Measurements from ENCODE around the gene CRTC1.

CRTC1 gene, protein sequence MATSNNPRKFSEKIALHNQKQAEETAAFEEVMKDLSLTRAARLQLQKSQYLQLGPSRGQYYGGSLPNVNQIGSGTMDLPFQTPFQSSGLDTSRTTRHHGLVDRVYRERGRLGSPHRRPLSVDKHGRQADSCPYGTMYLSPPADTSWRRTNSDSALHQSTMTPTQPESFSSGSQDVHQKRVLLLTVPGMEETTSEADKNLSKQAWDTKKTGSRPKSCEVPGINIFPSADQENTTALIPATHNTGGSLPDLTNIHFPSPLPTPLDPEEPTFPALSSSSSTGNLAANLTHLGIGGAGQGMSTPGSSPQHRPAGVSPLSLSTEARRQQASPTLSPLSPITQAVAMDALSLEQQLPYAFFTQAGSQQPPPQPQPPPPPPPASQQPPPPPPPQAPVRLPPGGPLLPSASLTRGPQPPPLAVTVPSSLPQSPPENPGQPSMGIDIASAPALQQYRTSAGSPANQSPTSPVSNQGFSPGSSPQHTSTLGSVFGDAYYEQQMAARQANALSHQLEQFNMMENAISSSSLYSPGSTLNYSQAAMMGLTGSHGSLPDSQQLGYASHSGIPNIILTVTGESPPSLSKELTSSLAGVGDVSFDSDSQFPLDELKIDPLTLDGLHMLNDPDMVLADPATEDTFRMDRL

DNA sequence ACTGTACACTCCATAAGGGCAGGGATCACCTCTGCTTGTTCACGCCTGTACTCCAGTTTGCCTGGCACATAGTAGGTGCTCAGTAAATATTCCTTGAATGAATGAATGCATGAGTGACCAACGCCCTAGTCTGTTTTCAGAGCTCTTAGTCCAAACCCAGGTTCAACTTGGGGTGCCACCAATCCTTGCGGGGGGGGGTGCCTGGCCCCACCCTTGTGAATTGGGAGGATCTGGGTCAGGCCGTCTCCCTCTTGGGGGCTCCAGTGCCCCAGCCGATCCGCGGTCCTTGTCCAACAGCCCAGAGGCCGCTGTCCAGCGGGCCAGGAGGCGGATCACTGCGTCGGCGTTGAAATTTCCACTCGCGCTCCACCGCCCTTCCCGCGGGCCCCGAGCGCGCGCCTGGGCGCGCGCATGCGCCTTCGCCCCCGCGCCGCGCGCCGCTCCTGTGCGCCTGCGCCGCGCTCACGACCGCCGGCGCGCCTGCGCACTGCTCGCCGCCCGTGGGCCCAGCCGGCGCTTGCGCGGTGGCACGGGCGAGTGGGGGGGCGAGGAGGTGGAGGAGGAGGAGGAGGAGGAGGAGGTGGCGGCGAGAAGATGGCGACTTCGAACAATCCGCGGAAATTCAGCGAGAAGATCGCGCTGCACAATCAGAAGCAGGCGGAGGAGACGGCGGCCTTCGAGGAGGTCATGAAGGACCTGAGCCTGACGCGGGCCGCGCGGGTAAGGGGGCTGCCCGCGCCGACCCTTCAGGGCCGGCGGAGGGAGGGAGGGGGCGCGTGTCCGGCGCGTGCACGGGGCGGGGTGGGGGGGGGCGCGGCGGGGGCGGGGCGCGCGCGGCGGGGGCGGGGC is at the start of gene CRTC1:
TSS of gene CRTC1 (plus strand) at position 572 of the 849 bp plus-strand sequence. CDS start at position 595, 23 bp downstream.
- DNase-seq: peak in 53 of 56 donors; percentile 20 to 91 (median 77)

DNA sequence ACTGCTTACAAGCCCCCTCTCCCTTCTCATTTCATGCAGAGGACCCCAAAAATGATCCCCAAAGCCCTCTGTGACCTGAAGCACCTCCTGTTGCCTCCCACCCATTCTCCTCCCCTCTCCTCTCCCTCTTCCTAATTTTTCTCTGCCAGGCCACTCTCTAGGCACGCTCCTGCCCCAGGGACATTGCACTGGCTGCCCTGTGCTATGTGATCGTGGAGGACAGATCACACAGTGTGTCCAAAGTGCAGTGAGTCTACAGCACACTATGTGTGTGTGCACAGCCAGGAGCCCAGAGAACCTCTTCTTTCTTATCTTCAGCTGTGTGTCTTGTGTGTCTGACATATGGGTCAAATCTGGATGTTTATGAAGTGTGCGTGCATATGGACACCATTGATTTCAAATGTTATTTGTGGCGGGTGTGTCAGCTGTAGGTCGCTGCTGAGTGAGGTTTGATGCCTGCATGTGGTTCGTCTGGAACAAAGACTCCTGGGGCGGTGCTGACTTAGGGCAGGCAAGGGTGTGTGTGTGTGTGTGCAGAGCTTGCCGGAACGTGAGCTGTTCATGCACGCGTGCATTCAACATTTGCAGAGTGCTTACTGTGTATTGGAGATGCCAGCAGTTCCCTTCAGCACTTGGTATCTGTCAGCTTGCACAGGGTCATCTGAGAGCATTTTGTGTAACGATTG is 48.7 kb upstream of the CRTC1 start:
- DNase-seq: no peak

DNA sequence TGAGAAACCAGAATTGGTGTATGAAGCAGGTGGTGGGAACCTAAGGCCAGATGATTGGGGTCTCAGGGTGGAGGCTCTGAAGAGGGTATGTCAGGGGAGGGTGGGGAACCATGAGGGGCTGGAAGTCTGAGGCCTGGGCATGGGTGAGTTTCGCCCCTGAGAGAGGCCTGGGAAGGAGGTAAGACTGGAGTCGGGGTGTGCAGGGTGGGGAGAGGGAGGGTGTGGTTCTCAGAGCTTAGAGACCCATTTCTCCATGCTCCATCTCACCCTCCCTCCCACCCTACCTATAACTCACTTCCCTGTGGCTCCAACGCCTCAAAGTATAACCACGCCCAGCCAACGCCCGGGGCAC is 47.7 kb upstream of the CRTC1 start:
- no peak for DNase-seq

DNA sequence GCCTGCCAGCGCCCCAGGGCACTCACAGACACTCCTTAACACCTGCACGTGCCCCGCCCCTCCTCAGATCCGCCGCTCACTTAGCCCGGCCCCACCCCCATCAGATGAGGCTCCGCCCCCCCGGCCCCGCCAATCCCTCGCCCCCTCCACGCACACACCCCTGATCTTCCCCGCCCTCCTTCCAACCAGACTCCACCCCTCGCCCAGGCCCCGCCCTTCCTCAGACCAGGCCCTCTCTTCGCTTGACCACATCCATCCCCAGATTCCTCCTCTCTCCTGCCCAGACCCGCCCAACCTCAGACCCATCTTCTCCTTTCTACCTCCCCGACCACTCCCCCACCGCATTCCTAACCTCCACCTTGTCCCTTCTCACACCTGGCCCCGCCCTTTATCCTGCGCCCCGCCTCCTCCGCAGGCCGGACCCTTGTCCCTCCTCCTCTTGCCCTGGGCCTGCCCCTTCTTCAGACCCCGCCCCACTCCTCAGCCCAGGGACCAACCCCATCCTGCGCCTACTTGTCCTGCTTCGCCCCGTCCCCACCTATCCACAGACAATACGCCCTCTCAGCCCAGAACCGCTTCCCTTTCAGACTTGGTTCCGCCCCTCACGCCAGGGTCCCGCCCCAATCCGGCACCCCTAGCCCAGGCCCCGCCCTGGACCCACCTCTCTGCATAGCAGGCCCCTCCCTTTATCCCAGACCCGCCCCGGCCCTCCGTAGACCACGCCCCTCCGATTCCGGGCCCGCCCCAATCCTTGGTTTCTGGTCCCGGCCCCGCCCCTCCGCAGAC is 47.1 kb upstream of the CRTC1 start:
- DNase-seq: peak; percentile 65 to 99 (median 95)

DNA sequence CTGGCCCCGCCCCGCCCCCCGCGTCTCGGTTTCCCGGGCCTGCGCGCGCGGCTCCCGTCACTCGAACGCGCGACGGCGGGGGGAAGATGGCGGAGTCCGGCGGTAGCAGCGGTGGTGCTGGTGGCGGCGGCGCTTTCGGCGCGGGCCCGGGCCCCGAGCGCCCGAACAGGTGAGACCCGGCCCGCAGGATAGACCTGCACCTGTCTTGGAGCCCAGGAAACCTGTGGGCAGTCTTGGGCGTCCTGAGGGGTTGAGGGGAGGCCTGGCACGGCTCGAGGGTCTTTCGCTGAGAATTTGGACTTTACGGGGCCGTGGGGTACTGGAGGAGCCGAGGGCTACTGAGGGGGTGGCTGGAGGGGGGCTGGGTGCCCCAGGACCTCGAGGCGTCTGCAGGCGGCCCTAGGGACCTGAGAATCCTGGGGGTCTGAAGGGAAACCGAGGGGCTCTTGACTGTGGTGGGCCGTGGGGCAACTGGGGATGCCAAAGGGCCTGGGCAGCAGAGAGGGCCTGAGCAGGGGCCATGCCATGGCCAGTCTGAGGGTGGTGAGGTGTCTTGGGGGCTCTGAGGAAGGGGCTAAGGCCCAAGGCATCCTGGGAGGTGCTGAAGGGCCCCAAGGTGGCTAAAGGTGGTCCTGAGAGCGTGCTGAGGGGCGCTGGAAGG is 46.4 kb upstream of the CRTC1 start, which contains the start of gene KLHL26:
TSS of gene KLHL26 (plus strand) at position 60 of the 661 bp plus-strand sequence. CDS start at position 87, 27 bp downstream.
- no peak for DNase-seq

DNA sequence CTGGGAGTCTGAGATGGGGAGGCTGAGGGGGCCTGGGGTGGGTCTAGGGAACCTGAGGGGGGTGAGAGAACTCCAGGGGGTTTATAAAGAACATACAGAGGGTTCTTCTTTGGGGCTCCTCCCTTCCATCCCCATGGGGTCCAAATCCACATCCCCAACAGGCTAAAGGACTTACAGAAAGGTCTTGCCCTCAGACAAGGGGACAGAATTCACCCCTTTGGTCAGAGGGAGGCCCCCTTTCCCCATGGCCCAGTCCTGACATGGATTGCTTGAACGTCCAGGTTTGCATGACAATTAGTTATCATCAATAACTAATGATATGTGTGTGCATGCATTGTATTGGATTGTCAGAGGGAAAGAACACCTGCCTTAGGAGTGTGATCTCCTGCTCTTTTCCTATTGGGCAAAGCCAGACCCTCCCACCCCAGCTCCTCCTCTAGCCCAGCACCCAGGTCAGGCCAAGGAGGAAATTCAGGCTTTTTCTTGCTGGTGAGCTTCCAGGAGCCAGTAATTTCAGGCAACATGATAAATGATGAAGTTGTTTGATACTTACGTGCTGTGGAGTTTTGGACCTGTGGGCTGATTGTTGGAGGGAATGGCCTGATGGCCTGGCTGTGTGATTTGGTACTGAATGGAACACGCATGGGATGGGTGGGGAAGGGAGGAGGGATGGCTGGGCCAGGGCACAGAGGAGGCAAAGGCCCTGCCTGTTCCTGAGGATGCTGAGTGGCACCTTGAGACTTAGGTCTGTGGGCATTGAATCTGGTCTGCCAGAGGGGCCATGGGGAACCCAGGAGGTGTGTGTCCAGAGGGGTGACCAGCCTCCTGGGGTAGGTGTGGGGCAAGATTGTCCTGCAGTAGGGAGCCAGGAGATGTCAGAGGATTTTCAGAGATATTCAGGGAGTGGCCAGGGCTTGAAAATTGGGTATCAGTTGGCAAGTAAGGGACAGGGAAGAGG is 45.5 kb upstream of the CRTC1 start:
- peak in 14 of 56 donors; percentile 9 to 32 (median 16) for DNase-seq

DNA sequence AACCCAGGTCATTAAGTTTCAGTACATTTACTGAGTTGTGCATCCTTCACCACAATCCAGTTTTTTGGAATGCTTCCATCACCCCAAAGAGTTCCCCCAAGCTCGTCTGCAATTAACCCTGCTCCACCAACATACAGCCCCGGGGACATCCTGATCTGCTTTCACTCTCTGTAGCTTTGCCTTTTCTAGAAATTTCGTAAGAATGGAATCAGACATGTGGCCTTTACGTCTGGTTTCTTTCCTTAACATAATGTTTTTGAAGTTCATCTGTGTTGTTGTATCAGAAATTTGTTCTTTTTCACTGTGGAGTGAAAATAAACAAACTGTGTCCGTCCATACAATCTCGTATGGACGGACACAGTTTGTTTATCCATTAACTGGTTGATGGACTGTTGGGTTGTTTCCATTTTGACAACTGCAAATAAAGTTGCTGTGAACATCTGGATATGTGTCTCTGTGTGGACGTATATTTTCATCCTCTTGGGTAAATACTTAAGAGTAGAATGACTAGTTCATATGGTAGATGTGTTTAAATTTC is 43.7 kb upstream of the CRTC1 start:
- no peak for DNase-seq

DNA sequence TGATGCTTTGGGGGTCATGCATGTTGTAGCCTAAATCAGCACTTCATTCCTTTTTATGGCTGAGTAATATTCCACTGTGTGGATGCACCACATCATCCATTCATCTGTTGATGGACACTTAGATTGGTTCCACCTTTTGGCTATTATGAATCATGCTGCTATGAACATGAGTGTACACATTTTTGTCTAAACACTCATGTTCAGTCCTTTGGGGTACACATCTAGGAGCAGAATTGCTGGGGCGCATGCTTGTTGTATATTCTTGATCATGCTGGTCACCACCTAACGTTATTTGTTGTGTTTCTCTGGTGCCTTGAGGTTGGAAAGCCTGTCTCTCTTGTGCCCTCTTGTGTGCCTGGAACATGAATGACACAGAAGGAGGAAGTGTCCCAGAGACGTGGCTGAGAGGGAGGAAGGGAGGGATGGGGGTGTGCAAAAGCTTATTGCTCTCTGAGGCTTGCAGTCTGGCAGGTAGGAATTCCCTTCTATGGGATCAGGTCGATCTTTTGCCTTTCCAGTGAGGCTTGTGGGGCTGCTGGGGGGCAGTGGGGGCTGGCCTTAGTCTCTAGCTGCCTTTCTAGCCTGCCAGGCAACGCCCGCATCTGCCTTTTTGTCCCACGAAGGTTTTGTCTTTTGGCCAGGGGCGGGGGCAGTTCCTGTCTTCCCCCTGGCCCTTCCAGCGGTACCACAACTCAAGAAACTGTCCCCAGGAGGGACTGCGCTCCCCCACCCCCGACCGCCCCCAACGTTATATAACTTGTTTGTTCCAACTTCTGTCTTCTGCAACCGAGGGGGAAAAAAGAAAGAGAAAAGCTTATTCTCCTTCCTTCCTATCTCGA is 39.1 kb upstream of the CRTC1 start:
- peak in 37 of 56 donors; percentile 15 to 79 (median 52) for DNase-seq

DNA sequence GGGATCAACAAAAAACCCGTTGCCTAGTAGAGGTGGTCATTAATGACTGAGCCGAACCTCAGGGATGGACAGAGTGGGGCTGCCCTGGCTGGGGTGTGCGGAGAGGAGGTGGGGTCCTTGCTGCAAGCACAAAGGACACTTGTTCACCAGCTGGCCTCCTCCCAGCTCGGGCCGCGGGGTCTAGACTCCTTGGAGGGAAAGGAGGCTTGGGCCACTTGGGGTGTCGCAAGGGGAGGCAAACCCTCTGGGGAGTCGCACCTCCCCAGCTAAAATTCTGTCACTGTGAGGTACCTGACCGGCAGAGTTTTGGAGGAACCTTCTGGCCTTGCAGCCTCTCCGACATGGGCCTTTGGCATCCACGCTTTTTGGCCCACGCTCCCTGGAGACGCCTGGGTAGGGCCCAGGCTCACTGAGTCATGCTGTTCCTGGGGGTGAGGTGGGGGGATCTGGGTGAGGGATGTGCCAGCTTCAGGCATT is 38.4 kb upstream of the CRTC1 start:
- peak in 52 of 56 donors; percentile 20 to 94 (median 74) for DNase-seq

DNA sequence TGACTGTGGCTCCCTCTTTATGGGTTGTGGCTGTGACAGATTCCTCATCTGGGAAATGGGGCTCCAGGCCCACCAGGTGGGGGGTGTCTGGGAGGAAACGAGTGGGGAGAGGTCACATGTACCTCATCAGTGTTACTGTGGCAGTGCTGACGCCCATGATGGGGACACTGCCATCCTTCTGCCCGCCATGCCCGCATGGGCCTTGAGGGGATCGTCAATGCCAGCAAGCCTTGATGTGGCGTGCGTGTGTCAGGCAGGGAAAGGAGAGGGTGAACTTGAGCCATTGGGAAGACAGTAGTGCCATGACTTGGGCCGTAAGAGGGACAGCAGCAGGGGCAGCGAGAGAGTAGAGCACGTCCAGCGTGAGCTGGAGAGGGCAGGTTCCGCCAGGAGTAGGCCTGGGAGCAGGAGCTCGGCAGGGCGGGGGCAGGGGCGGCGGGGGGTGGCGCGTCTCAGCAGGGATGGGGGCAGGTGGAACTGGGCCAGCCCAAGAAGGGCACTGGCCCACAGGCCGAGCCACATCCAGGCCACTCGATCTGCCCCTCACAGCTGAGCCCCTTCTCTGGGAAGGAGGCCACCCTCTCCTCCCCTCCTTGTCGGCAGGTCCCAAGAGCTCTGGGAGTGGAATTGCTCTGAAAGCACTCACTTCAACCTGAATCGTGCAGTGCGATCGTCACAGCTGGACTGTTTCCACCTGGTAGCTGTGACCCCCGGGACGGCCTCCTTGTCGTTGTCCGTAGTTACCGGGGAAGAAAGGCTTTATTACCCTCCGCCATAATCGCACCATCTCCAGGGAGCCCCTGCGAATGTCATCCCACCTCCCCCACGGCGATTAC is 36.7 kb upstream of the CRTC1 start:
- DNase-seq: peak in 4 of 56 donors; percentile 10 to 59 (median 34)

DNA sequence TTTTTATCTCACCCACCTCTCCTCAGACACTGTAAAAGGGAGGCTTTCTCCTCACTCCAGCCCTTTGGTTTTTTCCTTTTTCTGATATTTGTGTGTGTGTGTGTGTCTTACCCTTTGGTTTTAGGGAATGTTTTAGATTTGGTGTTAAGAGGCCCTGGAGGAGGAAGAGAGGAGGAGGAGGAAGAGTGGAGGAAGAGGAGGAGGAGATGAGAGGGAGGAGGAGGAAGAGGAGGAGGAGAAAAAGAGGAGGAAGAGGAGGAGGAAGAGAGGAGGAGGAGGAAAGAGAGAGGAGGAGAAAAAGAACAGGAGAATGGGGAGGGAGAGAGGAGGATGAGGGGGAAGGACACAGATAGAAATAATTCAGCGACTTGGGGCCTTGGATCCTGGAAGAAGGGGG is 36.1 kb upstream of the CRTC1 start:
- no peak for DNase-seq

DNA sequence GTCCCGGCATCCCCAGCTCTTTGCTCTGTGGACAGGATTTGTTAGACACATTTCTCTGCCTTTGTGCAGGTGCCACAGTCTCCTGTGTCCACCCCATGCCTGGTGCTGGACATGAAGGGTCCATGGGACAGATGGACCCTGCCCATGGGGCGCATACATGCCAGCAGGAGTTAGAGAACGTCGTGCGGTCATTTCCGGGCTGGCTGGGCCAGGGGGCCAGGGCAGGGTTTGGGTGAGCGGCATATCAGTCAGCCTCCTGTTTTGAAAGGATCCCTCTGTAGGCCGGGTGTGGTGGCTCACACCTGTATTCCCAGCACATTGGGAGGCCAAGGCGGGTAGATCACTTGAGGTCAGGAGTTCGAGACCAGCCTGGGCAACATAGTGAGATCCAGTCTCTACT is 35.7 kb upstream of the CRTC1 start:
- DNase-seq: no peak

DNA sequence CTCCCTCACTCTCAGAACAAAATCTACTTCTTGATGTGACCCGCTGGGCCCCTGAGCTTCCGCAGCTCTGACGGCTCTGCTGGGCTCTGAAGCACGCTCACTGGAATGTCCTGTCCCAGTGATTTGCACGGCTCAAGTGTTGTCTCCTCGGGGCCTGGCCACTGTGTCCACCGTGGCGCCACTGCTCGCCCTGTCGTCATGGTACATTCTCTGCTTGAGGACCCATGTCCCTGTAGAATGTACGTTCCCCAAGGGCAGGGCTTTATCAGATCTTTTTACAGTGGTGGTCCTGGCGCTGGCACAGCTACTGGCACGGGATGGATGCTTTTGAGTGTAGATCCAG is 34.5 kb upstream of the CRTC1 start:
- no peak for DNase-seq

DNA sequence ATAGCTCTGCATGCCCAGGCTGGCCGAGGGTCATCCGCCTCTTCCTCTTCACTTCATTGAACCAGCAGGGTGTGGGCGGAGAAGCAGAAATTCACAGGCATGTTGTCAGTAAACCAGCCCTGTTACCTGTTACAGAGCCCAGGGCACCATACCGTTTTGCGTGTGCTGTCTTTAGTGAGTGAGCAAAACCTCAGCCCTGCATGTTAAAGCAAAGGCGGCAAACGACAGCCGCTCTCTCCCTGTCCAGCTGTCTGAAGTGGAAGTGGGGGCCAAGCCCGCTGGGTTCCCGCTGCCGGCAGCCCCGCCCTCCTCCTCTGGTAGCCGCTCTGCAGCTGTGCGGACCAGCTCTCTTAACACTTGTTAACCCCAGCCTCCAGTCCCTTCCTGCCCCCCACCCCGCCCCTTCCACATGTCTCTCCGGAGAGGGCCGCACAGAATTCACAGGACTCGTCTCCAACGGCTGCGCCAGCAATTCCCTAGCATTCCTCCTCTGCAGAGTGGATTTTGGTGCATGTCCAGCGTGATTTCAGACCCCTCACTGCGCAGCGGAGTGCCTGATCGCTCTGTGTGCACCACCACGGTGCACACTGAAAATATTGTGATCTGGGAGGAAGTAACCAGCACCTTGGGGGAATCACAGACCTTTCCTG is 34.0 kb upstream of the CRTC1 start:
- DNase-seq: peak in 37 of 56 donors; percentile 11 to 75 (median 36)

DNA sequence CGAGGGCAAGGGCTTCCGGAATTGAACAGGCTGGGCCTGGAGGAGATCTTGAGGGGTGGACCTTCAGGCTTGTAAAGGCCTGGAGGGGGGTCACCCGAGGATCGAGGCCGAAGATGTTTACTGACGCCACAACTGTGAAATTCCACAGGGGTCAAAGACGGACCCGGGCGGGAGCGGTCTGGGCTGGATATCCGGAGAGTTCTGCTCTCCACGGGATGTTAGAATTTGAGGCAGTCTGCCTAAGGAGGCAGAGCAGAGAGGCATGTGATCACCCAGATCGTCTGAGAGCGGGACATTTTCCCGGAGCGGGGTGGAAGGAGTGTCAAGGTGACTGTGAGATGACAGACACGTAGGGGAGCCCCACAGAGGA is 33.5 kb upstream of the CRTC1 start:
- peak in 2 of 56 donors; percentile 8 to 48 for DNase-seq
